HG03045 (cell line): Measurements from ENCODE around the gene TENM4.

Experiments used
- ATAC-seq: cut with Tn5 transposase; IDR thresholded peaks from one replicate; pipeline ENCODE4 v1.9.1; 2021; ENCODE audit warnings: mild to moderate bottlenecking, moderate library complexity; ENCODE audit not compliant: unreplicated experiment

TENM4 gene

DNA sequence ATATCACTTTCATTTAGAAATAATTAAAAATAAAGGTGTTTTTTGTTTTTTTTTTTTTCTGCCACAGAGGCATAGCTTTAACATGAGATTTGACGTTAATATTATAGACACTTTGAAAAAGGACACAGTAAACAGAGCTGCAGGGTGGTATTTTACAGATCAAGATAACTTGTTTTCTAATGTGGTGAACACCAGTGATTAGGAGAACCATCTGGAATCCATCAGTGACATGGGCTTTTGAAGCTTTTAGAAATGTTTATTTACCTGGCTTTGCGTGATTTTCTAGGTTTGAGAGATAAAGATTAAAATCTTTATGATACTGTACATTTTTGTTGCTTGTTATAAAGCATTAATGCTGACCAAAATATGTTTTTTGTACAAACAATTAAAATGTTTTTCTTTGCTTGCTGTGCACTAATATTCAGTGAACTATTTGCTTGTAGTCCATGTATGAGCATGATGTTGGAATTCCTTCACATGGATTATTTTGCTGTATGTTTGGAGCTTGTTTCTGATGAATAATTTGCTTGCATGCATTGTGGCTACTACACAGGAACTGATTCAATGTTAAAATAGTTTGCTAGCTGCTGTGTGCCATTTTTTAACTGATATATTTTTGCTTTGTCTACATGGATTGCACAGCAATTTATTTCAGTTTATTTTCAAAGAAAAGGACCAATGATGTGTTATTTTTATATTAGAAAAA is 514.0 kb downstream of the TENM4 start:
- ATAC-seq = no peak

DNA sequence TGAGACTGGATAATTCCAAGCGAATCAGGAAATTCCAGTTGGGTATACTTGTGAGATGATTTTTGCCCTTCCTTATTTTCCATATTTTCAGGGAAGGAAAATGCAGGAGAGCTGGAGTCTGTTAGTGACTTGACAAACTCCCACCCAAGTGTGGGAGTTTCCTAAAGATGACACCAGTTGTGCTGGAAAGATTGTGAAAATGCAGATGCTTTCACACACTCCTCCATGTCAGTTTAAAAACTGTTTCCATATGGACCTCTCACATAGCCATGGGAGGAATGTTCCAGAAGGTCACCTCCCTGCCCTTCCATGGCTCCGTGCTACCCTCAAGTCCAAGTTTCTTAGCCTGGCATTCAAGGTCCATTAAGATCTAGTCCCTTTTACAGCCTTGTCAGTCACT is 515.4 kb downstream of the TENM4 start:
- no peak for ATAC-seq

DNA sequence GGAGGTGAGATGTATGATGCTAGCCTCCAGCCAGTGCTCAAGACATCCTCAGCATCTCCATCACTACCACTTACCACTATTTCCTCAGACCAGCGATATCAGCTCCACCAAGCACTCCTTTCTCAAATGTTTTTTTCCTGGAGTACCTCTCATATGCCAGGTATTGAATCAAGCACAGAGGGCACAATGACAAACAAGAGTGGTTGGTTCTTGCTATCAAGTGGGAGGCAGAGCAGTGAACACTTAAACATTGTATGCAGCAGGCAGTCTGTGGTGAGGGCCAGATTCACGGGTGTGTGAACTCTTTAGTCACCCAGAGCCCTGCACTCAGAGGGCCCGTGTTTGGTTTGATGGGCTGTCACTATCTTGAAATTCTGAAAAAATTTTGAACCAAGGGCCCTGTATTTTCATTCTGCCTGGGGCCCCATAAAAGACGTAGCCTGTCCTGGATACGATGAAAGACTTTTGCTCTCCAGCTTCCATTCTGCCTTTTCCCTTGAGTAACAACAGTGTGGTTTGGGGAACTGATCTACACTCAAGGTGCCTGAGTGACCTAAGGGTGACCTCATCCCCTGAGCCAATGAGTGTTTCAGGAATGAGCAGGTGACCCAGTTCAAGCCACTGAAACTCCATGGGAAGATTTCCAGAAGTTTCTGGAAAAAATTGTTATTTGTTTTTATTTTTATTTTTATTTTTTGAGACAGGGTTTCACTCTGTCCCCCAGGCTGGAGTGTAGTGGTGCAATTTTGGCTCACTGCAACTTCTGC is 517.8 kb downstream of the TENM4 start:
- no peak for ATAC-seq

DNA sequence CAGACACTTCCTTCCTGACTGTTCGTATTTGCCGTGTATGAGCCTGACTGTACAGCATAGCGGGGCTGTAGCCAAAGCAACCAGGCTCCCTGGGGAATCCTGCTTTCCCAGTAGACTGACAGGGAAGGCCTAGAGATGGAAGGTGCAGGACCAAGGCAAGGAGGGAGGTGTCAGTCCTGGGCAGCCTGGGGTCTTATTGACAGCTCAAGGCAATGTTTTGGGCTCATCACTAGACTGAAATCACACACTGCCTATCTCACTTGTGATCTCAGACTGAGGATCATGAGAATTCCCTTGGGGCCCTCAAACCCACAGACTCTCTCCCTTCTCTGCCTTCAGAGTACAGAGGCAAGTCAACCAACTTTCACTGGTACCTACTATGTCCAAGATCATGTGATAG is 519.3 kb downstream of the TENM4 start:
- ATAC-seq = no peak

DNA sequence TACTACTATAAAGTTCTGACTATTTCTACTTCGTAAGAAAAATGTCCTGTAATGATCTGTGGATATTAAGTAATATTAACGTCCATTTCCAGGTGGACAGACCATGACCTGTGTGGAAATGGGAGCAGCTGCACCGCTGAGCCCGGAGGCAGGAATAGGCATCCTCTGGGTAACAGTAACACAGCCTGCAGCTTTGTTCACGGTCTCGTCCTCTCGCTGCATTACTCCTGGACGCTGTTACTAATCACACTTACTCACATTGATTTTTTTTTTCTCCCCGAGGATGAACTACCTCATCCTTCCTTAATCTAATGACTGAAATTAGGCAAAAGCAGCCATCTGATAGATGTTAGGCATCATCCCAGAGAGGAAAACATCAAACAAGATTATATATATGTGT is 520.5 kb downstream of the TENM4 start:
- ATAC-seq = no peak

DNA sequence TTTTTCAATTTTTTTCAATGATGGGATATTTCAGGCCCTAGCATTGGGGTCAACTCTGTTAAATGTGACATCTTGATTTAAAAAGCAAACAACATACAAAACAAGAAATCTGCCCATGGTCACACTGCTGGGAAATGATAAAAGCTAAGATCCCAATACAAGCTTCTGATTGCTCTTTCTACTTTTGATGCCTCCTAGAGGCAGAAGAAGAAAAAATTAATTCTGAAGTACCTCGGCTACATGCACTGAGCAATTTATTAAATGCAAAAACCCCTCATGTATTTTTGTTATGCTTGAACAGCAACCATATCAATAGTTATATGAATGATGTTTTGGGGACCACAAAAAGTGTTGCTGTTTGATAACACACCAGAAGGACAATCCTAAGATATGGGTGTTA is 524.1 kb downstream of the TENM4 start:
- ATAC-seq = no peak

DNA sequence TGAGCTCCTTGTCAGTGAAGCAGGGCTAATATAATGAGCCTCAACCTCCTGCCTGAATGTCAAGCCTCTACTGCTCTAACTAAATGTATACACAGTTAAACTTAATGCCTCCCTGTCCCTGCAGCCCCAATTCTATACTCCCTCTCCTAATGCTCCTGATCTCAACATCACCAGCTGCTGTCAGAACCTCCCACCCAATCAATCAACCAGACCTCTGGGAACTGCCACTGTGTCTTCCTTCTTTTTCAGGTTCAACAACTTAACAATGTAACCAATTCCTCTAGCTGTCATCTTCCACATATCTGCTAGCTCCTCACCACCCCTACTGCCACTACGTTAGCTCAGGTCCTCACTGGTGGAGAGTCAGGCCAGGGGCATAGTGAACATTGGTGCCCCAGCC is 526.3 kb downstream of the TENM4 start:
- ATAC-seq = no peak

DNA sequence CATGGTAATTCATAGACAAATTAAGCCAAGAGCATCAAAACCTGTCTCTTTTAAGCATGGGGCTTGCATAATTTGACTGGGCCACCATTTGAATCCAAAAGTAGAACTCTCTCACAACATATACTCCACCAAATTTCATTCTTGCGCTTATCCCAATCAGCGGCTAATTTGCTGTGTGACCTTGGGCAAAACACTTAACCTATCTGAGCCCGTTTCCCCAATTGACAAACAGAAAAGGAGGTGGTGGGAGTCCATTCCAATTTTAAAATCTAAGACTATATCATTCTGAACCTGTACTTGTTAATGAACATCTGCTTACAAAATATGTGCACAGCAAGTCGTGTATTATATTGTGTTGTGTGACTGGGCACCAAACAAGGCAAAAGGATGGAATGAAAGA is 528.1 kb downstream of the TENM4 start:
- ATAC-seq = no peak

DNA sequence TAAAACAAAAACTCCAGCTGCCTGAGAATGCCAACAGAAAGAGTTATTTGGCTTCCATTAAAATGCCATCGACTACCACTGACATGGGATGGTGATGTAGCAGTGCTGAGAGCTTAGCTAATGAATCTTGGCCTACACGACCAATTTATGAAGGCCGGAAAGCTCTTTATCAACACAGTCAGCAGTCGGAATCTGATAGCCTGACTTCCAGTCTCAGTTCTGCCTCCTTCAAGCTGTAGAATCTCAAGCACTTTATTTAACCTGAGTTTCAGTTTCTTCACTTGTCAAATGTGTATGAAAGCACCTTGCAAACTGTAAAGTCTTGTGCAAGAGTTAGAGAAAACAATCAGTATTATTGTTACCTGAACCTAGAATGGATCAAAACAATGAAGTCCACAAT is 530.5 kb downstream of the TENM4 start:
- no peak for ATAC-seq

DNA sequence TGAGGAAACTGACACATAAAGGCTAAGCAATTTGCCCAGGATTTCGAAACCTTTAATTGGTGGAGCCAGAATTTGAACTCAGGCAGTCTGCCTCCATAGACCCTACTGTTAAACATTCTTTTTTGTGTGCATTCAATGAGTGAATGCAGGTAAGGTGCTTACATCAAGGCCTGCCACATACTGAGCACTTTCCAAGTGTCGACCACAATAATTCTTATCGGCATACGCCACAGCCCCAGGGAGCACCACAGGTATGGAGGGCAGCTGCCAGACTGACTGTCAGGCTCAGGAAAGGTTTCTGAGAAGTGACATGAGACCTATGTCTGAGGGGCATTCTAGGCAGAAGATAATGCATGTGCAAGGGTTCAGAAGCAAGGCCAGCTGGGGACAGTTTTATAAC is 531.4 kb downstream of the TENM4 start:
- ATAC-seq = no peak

DNA sequence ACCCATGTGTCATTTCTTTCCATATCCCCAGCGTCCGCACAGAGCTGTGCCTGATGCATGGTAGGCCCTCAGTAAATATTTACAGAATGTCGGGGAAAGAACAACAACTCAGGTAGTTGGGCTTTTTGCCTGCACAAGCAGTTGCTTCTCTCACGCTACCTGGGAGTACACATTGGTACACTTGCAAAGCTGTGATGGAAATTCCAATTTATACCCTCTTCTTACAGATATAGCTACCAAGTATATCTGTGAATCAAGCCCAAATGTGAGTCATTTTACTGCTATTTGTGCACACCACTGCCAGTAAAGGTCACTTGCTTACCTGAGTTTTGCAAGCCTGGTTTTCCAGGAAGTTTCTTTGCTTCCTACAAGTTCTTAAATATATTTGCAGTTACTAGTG is 533.2 kb downstream of the TENM4 start:
- no peak for ATAC-seq

DNA sequence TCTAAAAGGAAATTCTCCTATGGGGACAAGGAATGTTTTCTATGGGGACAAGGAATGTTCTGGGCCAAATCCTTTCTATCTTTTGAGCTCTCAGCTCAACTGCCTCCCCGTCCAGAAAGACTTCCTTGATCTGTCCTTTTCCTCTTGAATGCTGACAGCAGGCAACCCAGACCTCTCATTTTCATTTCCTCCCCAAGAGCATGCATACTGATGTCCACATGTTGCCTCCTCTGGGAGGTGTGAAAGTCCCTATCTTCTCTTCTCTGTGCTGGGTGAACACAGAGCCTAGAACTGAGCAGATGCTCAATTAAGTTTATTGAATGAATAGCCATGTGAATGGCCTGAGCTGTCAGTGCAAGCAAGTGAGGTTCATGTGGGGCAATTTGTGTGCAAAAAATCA is 534.3 kb downstream of the TENM4 start:
- no peak for ATAC-seq

DNA sequence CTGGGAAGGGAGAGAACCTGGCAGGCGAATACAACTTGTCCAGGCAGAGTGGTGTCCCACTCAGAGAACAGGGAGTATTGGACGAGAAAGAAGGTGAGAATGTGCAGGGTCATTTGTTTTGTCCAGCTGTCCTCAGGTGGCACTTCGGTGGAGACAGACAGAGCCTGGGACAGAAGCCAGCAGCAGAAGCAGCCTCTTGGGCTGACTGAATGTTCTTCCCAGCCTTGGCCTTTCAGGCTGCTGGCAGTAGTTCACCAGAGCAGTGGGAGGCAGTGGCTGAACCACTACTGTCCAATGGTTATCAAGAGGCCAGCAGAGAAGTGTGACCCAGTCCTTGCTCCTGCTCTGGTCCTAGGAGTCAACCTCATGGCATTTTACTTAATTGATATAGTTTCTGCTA is 535.1 kb downstream of the TENM4 start:
- no peak for ATAC-seq

DNA sequence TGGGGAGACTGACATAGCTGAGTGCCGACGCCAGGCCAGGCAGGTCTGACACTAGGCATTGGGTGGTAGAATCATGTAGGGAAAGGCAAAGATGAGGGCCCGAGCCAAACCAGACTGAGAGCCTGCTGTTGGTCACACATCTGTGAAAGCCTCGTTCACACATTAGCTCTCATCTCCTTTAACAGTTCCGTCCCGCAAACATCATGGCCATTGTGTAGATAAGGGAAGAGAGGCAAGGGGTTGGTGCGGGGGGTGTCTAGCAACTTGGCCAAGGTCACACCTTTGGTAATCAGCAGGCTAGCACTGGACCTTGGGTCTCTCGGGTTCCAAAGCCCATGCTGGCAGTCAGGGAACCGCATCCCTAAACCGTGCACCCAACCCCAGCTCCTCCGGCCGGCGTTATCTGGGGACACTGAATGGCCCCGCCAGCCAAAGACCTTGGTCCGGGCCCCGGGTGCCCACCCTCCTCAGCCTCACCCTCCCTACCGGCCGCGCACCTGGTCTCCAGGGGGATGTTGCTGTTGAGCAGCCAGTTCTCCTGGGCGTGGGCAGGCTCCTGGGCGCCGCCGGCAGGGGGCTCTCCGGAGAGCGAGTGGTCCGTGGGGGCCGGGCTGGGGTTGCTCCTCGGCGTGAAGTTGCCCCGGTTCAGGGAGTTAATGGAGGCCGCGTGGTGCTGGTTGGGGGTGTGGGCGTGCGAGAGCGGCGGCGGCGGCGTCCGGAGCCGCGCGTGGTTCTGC is 537.9 kb downstream of the TENM4 start:
- no peak for ATAC-seq

DNA sequence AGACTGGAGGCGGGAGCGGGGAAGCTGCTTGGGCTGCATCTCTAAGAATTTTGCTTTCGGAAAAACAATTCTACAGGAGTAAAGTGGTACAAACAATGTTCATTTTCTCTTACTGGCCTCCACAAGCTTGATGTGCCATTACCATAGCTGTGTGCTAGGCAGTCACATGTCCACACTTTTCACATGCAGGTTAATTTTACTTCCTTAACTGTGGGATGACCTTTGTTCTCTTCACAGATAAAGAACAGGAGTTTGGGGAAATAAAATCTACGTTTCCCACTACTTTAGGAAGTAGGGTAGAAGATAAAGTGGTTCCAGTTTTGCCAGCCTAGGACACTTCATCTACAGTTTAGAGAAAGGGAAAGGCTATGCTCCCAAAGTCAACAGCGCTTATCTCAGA is 539.0 kb downstream of the TENM4 start:
- no peak for ATAC-seq

DNA sequence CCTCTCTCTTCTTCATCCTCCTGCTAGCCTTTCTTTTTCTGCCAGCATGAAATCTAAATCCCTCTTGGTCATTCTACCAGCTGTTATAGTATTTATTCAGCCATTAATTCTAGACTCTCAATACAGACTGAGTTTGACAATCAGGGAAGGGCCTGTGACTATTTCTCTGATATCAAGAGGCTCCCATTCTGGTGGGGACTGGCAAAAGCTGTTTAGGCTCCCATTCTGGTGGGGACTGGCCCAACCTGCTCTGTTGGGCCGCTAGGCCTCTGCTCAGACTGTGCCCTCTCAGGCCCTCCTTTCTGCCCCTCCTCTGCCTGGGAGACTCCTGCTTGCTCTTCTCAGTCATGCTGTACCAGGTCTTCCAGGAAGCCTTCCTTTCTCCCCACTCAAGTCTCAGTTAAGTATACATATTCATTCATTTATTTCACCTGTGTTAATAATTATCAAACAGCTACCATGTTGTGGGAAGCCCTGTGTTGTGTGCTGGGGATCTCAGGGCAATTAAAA is 542.5 kb downstream of the TENM4 start:
- ATAC-seq = no peak

DNA sequence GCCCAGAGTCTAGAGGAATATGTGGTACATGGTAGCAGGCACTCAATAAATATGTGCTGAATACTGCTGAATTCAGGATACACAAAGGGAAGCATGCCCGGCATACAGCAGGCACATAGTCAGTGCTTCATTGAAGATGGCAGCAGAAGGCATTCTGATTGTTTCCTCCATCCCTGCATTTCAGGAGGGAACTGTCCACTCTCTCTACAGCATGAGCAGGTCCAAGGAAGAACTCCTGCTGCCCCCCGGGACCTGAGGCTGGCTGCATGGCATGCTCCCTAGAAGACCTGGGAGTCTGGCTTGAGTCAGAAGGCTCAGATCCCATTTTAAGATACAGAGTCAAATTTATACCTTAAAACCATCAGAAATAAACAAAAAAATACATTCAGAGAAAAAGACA is 546.8 kb downstream of the TENM4 start:
- no peak for ATAC-seq

DNA sequence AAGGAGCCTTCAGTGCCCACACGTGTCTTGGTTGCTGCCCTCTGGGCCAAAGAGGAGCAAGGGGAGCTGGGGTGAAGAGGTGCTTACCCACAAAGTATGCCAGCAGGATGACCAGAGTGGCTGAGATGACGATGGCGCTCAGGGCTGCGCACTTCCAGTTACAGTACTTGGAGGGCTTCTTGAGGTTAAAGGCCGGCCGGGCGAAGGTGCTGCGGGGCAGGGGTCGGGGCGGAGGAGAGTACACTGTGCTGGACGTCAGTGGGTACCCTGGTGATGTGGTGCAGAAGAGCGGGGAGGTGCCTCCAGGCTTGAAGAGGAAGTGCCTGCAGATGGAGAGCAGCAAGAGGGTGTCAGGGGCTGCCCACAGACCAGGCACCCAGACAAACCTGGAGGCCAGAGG is 551.1 kb downstream of the TENM4 start:
- no peak for ATAC-seq

DNA sequence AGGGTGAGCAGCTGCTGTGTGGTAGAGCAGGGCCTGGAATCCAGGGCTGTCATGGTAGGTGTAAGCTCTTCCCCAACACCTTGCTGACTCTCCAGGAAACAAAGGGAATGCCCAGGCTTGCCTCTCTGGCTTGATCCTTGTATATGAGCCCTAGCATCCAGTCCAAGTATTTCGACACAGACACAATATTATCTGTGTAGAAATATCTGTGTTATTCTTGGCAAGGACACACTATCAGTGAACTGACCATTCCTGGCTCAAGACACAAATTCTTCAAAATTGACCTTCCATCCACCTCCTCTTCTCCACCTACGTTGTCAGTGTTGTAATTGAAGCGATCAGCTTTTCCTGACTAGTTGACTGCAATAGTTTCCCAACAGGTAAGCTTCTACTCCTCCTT is 554.2 kb downstream of the TENM4 start:
- ATAC-seq = no peak

DNA sequence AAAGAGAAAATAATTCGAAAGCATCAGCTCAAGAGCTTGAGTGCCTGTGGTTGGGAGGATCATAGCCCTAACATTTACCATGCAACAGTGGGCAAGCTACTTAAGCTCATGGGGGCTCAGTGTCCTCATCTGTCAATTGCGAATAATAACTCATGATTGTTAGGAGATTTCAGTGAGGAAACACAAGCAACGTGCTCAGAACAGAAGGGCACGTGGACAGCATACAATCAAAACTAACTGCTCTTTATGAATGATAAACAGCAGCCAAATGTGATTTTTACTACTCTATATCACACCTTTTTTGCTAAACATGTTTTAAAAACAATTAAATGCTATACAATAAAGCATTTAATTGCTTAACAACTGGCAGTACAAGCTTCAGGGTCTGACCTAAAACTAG is 556.1 kb downstream of the TENM4 start:
- no peak for ATAC-seq

DNA sequence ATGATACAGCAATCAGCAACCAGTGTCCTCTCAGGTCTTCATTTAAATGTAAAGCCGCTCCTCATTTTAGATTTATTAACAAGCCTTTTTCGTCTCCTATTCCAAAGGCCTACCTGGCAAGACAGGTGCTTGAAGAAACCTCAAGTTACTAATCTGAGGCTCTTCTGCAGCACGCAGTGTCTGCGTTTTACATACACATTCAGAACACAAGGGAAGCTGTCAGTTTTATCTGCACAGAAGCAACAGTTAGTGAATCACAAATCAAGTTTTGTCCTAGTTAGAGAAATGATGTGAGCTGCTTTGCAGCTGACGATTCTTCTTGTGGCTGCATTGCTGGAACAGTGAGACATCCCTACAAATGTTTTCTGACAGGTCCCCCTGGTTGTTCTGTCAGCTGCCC is 557.3 kb downstream of the TENM4 start:
- ATAC-seq = no peak
